Esophagus muscularis mucosa (tissue), 4 donors: Measurements from ENCODE around the gene UBAC1. TPM values are rescaled to one million over a fixed set of nuclear protein-coding genes. Genes with fewer than 3 reads are reported as not detected.

Source experiments
- DNase-seq: peaks from one replicate; pipeline ENCODE4 v3.0.0-alpha.2; 2017; ENCODE audit errors: extremely low spot score
- H3K27ac ChIP-seq, 4 donors: fragments of 200-600 bp; sonication (generic); replicated peaks in 1 of 4; 1 replicate in 3 of 4; 2 replicates in 1 of 4; pipeline ENCODE4 v1.5.1; 2016 to 2019; ENCODE audit warnings: mild to moderate bottlenecking in 1 of 4
- H3K27me3 ChIP-seq, 4 donors: fragments of 200-600 bp; sonication (generic); one replicate each; pipeline versions ENCODE4 v1.5.1 to v1.6.0; 2016 to 2019
- H3K36me3 ChIP-seq, 4 donors: fragments of 200-600 bp; sonication (generic); one replicate each; pipeline ENCODE4 v1.5.1; 2016 to 2019
- H3K4me1 ChIP-seq, 4 donors: fragments of 200-600 bp; sonication (generic); one replicate each; pipeline ENCODE4 v1.5.1; 2016 to 2019
- H3K4me3 ChIP-seq, 4 donors: fragments of 200-600 bp; sonication (generic); 1 replicate in 2 of 4; 2 replicates in 2 of 4; pipeline ENCODE4 v1.5.1; 2016 to 2019; ENCODE audit warnings: mild to moderate bottlenecking in 4 of 4, moderate library complexity in 1 of 4
- H3K9me3 ChIP-seq, 4 donors: fragments of 200-600 bp; sonication (generic); 1 replicate in 3 of 4; 2 replicates in 1 of 4; pipeline ENCODE4 v1.5.1; 2016 to 2019
- EP300 ChIP-seq: sonication (generic); formaldehyde crosslinking; IDR thresholded peaks from one replicate; pipeline ENCODE4 v1.6.1; 2017; ENCODE audit warnings: antibody characterized with exemption
- POLR2A ChIP-seq: fragments of 450-650 bp; IDR thresholded peaks from one replicate; pipeline ENCODE4 v1.6.1; 2017; ENCODE audit warnings: antibody characterized with exemption, moderate library complexity, mild to moderate bottlenecking, low read depth
- POLR2AphosphoS5 ChIP-seq, 2 donors: sonication (generic); formaldehyde crosslinking; IDR thresholded peaks; one replicate each; pipeline ENCODE4 v1.6.1; 2017; ENCODE audit warnings: antibody characterized with exemption in 2 of 2
- WGBS: methylation state at CpG from one replicate; pipeline ENCODE4 v1.1.5; 2018; 5-methylcytosine and 5-hydroxymethylcytosine counted together
- intact Hi-C: fragments of 100-400 bp; cut with DNase I; formaldehyde crosslinking; loops from one replicate; pipeline ENCODE4 v1.15.1; 2023
- total RNA-seq, 4 donors: library from RNA; depleted of rRNA; stranded (reverse); fragments of >200 nt; gene quantifications; one replicate each; pipeline versions ENCODE4 v1.1.0 to v1.2.1, GENCODE V29; 2016
- TF ChIP-seq, protein P1 (sequence below), 3 experiments: fragments of 200-600 bp in 2 of 3; fragments of 450-650 bp in 1 of 3; sonication (generic) in 2 of 3; IDR thresholded peaks; one replicate each; pipeline ENCODE4 v1.5.1; 2017 to 2019; ENCODE audit warnings: antibody characterized with exemption in 3 of 3, mild to moderate bottlenecking in 2 of 3, moderate library complexity in 1 of 3

The UBAC1 gene
- total RNA-seq, 4 donors from 2014 or later, result 61.6 to 77.2 (median 67.3) TPM

DNA sequence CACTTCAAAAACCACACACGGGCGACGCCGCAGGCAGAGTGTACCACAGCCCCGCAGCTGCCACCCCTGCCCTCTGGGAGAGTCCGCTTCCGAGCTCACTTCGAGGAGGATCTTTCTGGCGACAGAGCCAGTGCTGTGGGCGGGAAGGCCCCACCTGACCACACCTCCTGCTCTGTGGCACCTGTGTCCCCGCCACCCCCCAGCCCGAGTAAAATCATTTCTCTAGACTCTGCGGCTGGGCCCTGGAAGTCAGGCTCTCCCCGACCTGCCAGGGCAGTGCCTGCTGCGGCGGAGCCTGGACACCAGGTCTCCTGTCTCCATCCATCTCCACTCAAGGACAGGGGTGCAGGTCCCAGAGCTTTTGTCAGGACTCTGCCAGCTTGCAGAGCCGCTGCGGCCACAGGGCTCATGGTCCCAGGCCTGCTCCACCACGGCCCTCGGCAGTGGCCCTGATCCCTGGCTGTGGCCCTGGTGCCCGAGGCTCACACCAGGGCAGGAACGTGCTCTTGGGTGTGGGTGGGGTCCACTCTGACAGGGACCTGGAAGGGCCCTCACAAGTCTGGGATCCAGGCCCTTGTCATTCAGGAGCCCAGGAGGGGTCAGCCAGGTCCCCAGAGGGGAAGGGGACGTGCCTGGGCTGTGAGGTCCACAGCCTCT lies 33.0 kb downstream of the UBAC1 start:
- Histone ChIP-seq H3K36me3 (peaks cover 22 to 84% (median 75%) of the 10 kb centered on the region in 4 donors), H3K4me1 (peaks cover 0 to 6% (median 5%) of the 10 kb centered on the region in 4 donors), H3K9me3 (no peaks in the 10 kb centered on the region), H3K27ac (no peak overlapping the region), H3K27me3 (no peaks in the 10 kb centered on the region), H3K4me3 (no peak overlapping the region)
- no peak for DNase-seq
- TF ChIP-seq POLR2A (no peak), EP300 (no peak), POLR2AphosphoS5 (IDR thresholded peaks at IDR 0.05) (no peak)
- TF ChIP-seq, protein P1, sequence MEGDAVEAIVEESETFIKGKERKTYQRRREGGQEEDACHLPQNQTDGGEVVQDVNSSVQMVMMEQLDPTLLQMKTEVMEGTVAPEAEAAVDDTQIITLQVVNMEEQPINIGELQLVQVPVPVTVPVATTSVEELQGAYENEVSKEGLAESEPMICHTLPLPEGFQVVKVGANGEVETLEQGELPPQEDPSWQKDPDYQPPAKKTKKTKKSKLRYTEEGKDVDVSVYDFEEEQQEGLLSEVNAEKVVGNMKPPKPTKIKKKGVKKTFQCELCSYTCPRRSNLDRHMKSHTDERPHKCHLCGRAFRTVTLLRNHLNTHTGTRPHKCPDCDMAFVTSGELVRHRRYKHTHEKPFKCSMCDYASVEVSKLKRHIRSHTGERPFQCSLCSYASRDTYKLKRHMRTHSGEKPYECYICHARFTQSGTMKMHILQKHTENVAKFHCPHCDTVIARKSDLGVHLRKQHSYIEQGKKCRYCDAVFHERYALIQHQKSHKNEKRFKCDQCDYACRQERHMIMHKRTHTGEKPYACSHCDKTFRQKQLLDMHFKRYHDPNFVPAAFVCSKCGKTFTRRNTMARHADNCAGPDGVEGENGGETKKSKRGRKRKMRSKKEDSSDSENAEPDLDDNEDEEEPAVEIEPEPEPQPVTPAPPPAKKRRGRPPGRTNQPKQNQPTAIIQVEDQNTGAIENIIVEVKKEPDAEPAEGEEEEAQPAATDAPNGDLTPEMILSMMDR (IDR thresholded peaks at IDR 0.05), result no peak
- intact Hi-C loops, result no loop called here
- 91% methylated on average over 11 of the region's 23 CpGs for WGBS

DNA sequence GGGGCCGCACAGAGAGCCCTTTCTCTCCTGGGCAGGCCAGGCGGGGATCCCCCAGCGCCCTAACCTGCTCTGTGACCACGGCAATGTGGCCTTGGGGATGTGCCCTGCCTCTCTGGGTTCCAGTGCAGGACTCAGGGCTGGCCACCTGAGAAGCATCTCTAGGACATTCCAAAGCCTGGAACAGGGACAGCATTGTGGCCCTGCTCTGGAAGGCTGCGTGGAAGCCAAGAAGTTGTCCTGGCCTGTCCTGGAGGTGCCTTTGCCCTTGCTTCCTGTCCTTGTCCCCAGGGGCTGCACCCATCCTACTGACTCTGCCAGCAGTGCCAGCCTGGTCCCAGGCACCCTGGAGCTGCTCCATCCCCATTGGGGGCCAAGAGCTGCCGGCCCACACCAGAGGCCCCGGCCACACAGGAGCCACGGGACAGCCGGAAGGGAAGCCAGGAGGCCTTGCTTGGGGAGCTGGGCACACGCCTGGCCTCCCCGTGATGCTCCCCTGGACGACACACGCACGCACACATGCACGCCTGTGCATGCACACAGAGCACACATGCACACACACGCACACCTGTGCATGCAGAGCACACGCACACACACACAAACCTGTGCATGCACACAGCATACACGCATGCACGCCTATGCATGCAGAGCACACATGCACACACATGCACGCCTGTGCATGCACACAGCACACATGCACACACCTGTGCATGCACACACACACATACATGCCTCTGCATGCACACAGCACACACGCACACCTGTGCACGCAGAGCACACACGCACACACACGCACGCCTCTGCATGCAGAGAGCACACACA lies 33.8 kb downstream of the UBAC1 start:
- no peak overlapping the region for H3K27ac ChIP-seq
- peaks cover 0 to 6% (median 5%) of the 10 kb centered on the region in 4 donors for H3K4me1 ChIP-seq
- TF ChIP-seq POLR2A (no peak), POLR2AphosphoS5 (IDR thresholded peaks at IDR 0.05) (no peak), EP300 (no peak)
- TF ChIP-seq, protein P1 (IDR thresholded peaks at IDR 0.05), result no peak
- no peak overlapping the region for H3K4me3 ChIP-seq
- no peaks in the 10 kb centered on the region for H3K9me3 ChIP-seq
- H3K27me3 ChIP-seq, result no peaks in the 10 kb centered on the region
- peaks cover 15 to 76% (median 70%) of the 10 kb centered on the region in 4 donors for H3K36me3 ChIP-seq
- WGBS, result 95% methylated on average over 19 of the region's 25 CpGs
- intact Hi-C loops, result no loop called here
- no peak for DNase-seq

- H3K9me3 ChIP-seq, result no peaks in the 10 kb centered on the region
- H3K27me3 ChIP-seq, result no peaks in the 10 kb centered on the region
- TF ChIP-seq EP300 (no peak), POLR2AphosphoS5 (IDR thresholded peaks at IDR 0.05) (no peak), POLR2A (no peak)
- TF ChIP-seq, protein P1 (IDR thresholded peaks at IDR 0.05), result no peak
- intact Hi-C loops, result no loop called here
- H3K27ac ChIP-seq, result no peak overlapping the region
- 90% methylated on average over 4 of the region's 27 CpGs for whole genome bisulfite sequencing
- DNase-seq, result no peak
- peaks cover 13 to 69% (median 64%) of the 10 kb centered on the region in 4 donors for H3K36me3 ChIP-seq
- peaks cover 0 to 6% (median 5%) of the 10 kb centered on the region in 4 donors for H3K4me1 ChIP-seq
- H3K4me3 ChIP-seq, result no peak overlapping the region
Measured at GRCh38 chr9:135926402-135927194, 34.6 kb downstream of the UBAC1 start.

- Histone ChIP-seq H3K4me1 (peaks cover 0 to 6% (median 5%) of the 10 kb centered on the region in 4 donors), H3K9me3 (no peaks in the 10 kb centered on the region), H3K27ac (no peak overlapping the region), H3K36me3 (peaks cover 8 to 60% (median 54%) of the 10 kb centered on the region in 4 donors), H3K27me3 (no peaks in the 10 kb centered on the region), H3K4me3 (no peak overlapping the region)
- 94% methylated on average over 13 of the region's 19 CpGs for WGBS
- DNase-seq, result no peak
- intact Hi-C loops, result no loop called here
- TF ChIP-seq POLR2AphosphoS5 (IDR thresholded peaks at IDR 0.05) (no peak), POLR2A (no peak), EP300 (no peak)
- TF ChIP-seq, protein P1 (IDR thresholded peaks at IDR 0.05), result no peak
Measured at GRCh38 chr9:135925496-135926133, 35.6 kb downstream of the UBAC1 start.
